GM12878 (cell line): ENCODE results near the gene MYLK3. TPM values are rescaled to one million over a fixed set of nuclear protein-coding genes. Genes with fewer than 3 reads are reported as not detected.

Experiments
- ATF7 ChIP-seq: fragments of 450-650 bp; IDR thresholded peaks from 2 replicates; pipeline ENCODE4 v1.6.1; 2016; ENCODE audit warnings: low read depth, mild to moderate bottlenecking
- CEBPB ChIP-seq, 2 experiments: fragments of 150-350 bp in 1 of 2; IDR thresholded peaks; 2 replicates each; pipeline ENCODE4 v1.6.1; 2012 to 2014; ENCODE audit warnings: low read depth in 2 of 2, low read length in 2 of 2, borderline replicate concordance in 1 of 2, inconsistent platforms in 1 of 2
- CHD4 ChIP-seq: fragments of 200-600 bp; sonication (generic); IDR thresholded peaks from 2 replicates; pipeline ENCODE4 v1.6.1; 2016; ENCODE audit warnings: mild to moderate bottlenecking
- DPF2 ChIP-seq: fragments of 450-650 bp; IDR thresholded peaks from 2 replicates; pipeline ENCODE4 v1.6.1; 2017; ENCODE audit warnings: mild to moderate bottlenecking
- E4F1 ChIP-seq: fragments of 450-650 bp; IDR thresholded peaks from 2 replicates; pipeline ENCODE4 v1.6.1; 2018; ENCODE audit warnings: borderline replicate concordance, mild to moderate bottlenecking; ENCODE audit not compliant: partially characterized antibody
- MEF2A ChIP-seq: IDR thresholded peaks from 2 replicates; pipeline ENCODE4 v1.6.1; 2011; ENCODE audit warnings: low read depth, mild to moderate bottlenecking, low read length, moderate library complexity; ENCODE audit not compliant: insufficient read depth
- MXI1 ChIP-seq: fragments of 150-350 bp; IDR thresholded peaks from 2 replicates; pipeline ENCODE4 v1.6.1; 2011; ENCODE audit warnings: low read depth, mild to moderate bottlenecking, inconsistent platforms, low read length, improper control_type of control experiment
- TBL1XR1 ChIP-seq: IDR thresholded peaks from 2 replicates; pipeline ENCODE4 v1.6.1; 2012; ENCODE audit warnings: low read depth, low read length, improper control_type of control experiment
- USF1 ChIP-seq: IDR thresholded peaks from 2 replicates; pipeline ENCODE4 v1.6.1; 2011; ENCODE audit warnings: borderline replicate concordance, low read depth, mild to moderate bottlenecking, moderate library complexity, mixed read lengths, low read length; ENCODE audit not compliant: insufficient read depth; ENCODE audit errors: extremely low read length
- ZZZ3 ChIP-seq: IDR thresholded peaks from 2 replicates; pipeline ENCODE4 v1.6.1; 2011; ENCODE audit warnings: low read depth; ENCODE audit not compliant: control insufficient read depth, insufficient read length
- polyA plus RNA-seq, 11 experiments: library from polyadenylated mRNA; depleted of rRNA in 4 of 11; unstranded in 6 of 11; stranded (reverse) in 5 of 11; fragments of >200 nt; fragmentation: Nextera tagmentation in 4 of 11; fragmentation: Illumina TruSeq in 1 of 11; extraction: Ambion mirVana in 4 of 11; extraction: Trizol in 1 of 11; gene quantifications; 1 replicate in 1 of 11; 2 replicates in 10 of 11; pipeline versions ENCODE4 v1.2.1 to v1.2.3, GENCODE V29; 2011 to 2016; ENCODE audit warnings: inconsistent platforms in 2 of 11, missing spikeins in 2 of 11, low read depth in 1 of 11
- total RNA-seq, 4 experiments: library from RNA; depleted of rRNA in 3 of 4; stranded (reverse); fragments of >200 nt in 3 of 4; fragmentation: Illumina TruSeq in 1 of 4; extraction: Trizol in 1 of 4; gene quantifications; 2 replicates each; pipeline versions ENCODE4 v1.2.1 to v1.2.3, GENCODE V29; 2013 to 2021

MYLK3 gene
- total and polyA plus RNA-seq, 10 of the 15 experiments (the other 5 are each of a cell fraction or from before 2014, with no cell fraction given) = 0.02 to 0.46 (median 0.17) TPM

GRCh38 chr16:46774743-46775177 is 26.6 kb upstream of the MYLK3 start (continued):
- no peak for TF ChIP-seq USF1
- peak; percentile 68 for TF ChIP-seq ATF7
- no peak for TF ChIP-seq DPF2
- TF ChIP-seq E4F1 = no peak
- TF ChIP-seq MEF2A = peak; percentile 96
- 0 out of 2 replicates have a peak, but pooled peaks have one; percentile 18 for TF ChIP-seq MXI1
- peak in 1 of 2 experiments; percentile 55; a peak in 1 of 4 replicates for TF ChIP-seq CEBPB (IDR thresholded peaks at IDR 0.05; ENCODE audit: borderline replicate concordance in 1 of 2, low read depth in 2 of 2, low read length in 2 of 2)
- no peak for TF ChIP-seq ZZZ3
- TF ChIP-seq TBL1XR1 = peak; percentile 62; the same call in 1 of the 2 replicates
- TF ChIP-seq CHD4 = no peak
- TF ChIP-seq, all 136 proteins: peak for 39
